ENCODE results near the gene GPS1.

DNA sequence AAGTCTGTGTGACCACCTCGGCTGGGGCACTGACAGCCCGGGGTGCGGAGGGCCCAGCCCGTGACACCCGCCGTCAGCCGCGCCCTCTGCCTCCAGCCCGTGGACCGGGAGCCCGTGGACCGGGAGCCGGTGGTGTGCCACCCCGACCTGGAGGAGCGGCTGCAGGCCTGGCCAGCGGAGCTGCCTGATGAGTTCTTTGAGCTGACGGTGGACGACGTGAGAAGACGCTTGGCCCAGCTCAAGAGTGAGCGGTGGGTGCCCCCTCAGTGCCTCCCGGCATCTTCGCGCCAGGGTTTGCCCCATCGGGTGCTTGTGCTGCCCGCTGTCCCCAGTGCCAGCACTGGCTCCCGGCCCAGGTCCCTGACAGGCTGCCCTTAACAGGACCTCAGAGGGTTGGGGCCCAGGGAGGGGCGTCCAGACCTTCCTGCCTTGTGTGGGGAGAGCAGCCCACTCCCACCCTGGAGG is 42.7 kb upstream of the GPS1 start:
- TF ChIP-seq, protein P1, sequence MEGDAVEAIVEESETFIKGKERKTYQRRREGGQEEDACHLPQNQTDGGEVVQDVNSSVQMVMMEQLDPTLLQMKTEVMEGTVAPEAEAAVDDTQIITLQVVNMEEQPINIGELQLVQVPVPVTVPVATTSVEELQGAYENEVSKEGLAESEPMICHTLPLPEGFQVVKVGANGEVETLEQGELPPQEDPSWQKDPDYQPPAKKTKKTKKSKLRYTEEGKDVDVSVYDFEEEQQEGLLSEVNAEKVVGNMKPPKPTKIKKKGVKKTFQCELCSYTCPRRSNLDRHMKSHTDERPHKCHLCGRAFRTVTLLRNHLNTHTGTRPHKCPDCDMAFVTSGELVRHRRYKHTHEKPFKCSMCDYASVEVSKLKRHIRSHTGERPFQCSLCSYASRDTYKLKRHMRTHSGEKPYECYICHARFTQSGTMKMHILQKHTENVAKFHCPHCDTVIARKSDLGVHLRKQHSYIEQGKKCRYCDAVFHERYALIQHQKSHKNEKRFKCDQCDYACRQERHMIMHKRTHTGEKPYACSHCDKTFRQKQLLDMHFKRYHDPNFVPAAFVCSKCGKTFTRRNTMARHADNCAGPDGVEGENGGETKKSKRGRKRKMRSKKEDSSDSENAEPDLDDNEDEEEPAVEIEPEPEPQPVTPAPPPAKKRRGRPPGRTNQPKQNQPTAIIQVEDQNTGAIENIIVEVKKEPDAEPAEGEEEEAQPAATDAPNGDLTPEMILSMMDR (IDR thresholded peaks at IDR 0.05 in 8 of 11, conservative IDR thresholded peaks at IDR 0.05 in 3 of 11): no peak
- no peak for TF ChIP-seq POLR2AphosphoS5 (IDR thresholded peaks at IDR 0.05)

Data from spleen (tissue), 7 donors.